Suprapubic skin (tissue), 3 donors: ENCODE data around the gene SLN.

Experiments used
- CTCF ChIP-seq, 2 donors: fragments of 200-600 bp in 1 of 2; fragments of 450-650 bp in 1 of 2; sonication (generic) in 1 of 2; IDR thresholded peaks; one replicate each; pipeline ENCODE4 v1.5.1; 2016 to 2019; ENCODE audit warnings: antibody characterized with exemption in 2 of 2, mild to moderate bottlenecking in 1 of 2, moderate library complexity in 1 of 2
- EP300 ChIP-seq: sonication (generic); formaldehyde crosslinking; IDR thresholded peaks from one replicate; pipeline ENCODE4 v1.6.1; 2017; ENCODE audit warnings: antibody characterized with exemption

- TF ChIP-seq CTCF (IDR thresholded peaks at IDR 0.05), result no peak
- TF ChIP-seq EP300, result no peak
Measured at GRCh38 chr11:107744736-107745135, 32.9 kb upstream of the SLN start.
